ENCODE measurements around the gene IBA57.

- TF ChIP-seq POLR2AphosphoS5 (IDR thresholded peaks at IDR 0.05; ENCODE audit: borderline replicate concordance, low read depth, low read length) (no peak), EZH2 (IDR thresholded peaks at IDR 0.05) (no peak), FOXP2 (optimal IDR thresholded peaks at IDR 0.05; ENCODE audit: control extremely low read depth, extremely low read length, insufficient read depth) (no peak)
Measured at GRCh38 chr1:228181645-228182034, 16.0 kb downstream of the IBA57 start.
